ENCODE measurements around the gene BCAS4.

The BCAS4 gene

DNA sequence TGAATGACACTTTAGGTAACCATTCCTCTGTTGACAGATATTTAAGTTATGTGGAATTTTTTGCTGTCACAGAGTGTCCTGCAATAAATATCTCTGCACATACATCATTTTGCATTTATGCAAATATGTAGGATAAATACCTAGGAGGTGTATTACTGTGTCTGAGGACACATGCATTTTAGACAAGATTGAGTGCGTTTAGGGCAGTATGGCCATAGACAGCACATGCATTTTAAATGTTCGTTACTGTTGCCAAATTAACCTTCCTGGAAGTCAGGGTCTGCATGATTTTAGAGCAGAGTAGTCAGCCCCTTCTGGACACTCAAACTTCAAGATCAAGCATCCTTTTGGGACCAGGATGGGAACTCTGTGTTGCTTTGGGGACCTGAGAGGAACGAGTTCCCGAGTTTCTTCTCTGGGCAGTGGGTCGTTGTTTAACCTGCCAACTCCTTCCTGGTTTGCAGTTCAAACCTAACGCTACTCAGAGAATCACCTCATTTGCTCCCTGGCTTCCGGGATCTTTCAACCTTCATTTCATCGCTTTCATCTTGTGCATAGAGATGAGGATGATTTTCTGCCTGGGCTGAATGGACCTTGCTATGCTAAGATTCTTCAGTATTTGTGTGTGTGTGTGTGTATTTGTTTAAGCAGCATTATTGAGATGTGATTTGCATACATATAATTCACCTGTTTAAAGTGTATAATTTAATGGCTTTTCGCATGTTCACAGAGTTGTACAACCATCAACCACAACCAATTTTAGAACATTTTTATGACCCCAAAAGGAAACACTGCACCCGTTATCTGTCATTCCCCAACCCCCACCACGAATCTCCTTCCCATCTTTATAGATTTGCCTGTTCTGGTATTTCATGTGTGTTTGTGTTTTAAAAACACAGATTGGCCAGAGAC lies 9.8 kb downstream of the BCAS4 start:
- TF ChIP-seq, protein P1, sequence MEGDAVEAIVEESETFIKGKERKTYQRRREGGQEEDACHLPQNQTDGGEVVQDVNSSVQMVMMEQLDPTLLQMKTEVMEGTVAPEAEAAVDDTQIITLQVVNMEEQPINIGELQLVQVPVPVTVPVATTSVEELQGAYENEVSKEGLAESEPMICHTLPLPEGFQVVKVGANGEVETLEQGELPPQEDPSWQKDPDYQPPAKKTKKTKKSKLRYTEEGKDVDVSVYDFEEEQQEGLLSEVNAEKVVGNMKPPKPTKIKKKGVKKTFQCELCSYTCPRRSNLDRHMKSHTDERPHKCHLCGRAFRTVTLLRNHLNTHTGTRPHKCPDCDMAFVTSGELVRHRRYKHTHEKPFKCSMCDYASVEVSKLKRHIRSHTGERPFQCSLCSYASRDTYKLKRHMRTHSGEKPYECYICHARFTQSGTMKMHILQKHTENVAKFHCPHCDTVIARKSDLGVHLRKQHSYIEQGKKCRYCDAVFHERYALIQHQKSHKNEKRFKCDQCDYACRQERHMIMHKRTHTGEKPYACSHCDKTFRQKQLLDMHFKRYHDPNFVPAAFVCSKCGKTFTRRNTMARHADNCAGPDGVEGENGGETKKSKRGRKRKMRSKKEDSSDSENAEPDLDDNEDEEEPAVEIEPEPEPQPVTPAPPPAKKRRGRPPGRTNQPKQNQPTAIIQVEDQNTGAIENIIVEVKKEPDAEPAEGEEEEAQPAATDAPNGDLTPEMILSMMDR (conservative IDR thresholded peaks at IDR 0.05; ENCODE audit: low read depth, low read length), result no peak
- H3K4me3 ChIP-seq (ENCODE audit: low read depth, low read length), result no peak overlapping the region
- DNase-seq (ENCODE audit: low read depth), result no peak

DNA sequence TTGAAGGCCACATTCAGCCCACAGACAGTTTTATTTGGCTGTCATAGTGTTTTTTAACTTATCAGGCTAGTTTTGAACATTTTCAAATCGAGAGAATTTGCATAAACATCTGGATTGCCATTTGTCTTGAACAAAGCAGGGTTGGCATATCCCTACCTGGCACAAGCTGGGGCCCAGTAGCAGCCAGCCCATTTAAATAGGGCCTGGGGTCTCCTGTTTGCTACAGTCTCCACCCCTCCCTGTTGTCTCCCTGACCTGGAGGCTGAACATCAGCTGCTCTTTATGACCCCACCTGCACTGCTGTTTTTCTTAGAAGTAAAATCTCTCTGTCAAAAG lies 10.5 kb downstream of the BCAS4 start:
- no peak overlapping the region for H3K4me3 ChIP-seq (ENCODE audit: low read depth, low read length)
- DNase-seq (ENCODE audit: low read depth), result no peak
- TF ChIP-seq, protein P1 (conservative IDR thresholded peaks at IDR 0.05; ENCODE audit: low read depth, low read length), result no peak

DNA sequence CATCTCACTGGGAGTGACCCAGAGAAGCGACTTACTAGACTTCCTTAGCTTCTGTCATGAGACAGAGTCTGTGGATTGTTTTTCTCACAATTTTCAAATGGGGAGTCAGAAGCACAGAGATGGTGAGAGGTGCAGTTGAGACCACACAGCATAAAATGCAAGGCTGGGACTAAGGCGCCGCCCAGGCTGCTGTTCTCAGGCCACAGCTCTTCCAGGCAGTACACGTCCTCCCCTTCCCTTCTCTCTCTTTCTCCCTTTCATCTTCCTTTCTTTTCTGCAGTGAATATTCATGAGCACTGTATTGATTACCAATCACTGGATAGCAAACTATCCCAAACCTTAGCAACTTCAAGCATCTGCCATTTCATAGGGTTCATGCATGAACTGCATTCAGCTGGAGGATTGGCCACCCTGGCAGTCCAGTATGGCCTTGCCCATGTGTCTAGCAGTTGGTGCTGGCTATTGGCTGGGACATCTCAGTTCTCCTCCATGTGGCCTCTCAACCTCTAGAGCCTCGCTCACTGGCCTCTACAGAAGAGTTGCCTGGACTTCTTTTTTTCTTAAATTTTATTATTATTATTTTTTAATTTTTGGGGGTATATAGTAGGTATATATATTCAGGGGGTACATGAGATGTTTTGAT lies 11.4 kb downstream of the BCAS4 start:
- TF ChIP-seq, protein P1 (conservative IDR thresholded peaks at IDR 0.05; ENCODE audit: low read depth, low read length), result no peak
- DNase-seq (ENCODE audit: low read depth), result no peak
- H3K4me3 ChIP-seq (ENCODE audit: low read depth, low read length), result no peak overlapping the region

DNA sequence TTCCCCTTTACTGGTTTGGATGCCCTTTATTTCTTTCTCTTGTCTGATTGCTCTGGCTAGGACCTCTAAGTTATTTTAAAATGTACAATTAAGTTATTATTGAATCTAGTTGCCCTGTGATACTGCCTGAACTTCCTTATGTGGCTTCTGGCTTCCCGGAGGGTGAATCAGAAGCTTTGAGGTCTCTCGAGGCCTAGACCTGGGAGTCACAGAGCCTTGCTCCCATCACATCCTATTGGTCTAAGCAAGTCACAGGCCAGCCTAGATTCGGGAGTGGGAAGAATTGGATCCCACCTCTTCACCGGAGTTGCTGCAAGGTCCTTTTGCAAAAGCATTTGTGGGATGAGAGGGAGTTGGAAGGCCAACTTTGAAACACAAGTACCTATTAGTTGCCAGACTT lies 15.2 kb downstream of the BCAS4 start:
- no peak for DNase-seq (ENCODE audit: low read depth)
- TF ChIP-seq, protein P1 (conservative IDR thresholded peaks at IDR 0.05; ENCODE audit: low read depth, low read length), result no peak
- H3K4me3 ChIP-seq (ENCODE audit: low read depth, low read length), result no peak overlapping the region

DNA sequence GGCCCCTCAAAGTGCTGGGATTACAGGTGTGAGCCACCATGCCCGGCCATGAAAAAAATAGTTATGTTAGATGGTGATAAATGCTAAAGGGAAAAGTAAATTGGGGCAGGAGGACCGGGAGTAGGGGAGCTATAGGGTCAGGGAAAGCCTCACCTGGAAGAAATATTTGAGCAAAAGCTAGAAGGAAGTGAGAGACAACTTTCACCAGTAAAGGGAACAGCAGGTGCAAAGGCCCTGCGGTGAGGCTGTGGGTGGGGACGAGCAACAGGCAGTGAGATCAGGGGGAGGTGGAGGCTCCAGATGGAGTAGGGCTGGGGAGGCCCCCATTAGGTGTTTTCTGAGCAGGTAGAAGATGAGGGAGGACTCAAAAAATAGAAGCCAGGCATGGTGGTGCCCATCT lies 16.0 kb downstream of the BCAS4 start:
- no peak for DNase-seq (ENCODE audit: low read depth)
- H3K4me3 ChIP-seq (ENCODE audit: low read depth, low read length), result no peak overlapping the region
- TF ChIP-seq, protein P1 (conservative IDR thresholded peaks at IDR 0.05; ENCODE audit: low read depth, low read length), result no peak

DNA sequence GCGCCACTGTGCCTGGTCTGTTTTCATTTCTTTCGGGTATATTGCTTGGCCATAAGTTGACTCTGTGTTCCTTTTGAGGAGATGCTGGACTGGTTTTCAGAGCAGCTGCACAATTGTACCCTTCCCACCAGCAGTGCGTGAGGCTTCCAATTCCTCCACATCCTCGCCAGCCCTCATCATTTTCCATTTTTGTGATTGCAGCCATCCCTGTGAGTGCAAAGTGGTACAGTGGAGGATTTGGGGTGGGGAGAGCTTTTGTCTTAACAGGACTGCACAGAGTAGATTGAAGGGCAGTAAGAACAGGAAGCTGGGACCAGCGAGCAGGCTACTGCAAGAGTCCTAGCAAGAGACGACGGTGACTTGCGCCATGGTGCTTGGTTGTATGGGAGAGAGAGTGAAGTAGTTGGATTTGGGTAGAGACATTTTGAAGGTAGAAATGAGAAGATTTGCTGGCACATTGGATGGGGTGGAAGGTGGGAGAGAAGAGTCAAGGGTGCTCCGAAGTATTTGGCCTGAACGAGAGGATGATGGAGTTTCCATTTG lies 18.3 kb downstream of the BCAS4 start:
- DNase-seq (ENCODE audit: low read depth), result no peak
- no peak overlapping the region for H3K4me3 ChIP-seq (ENCODE audit: low read depth, low read length)
- TF ChIP-seq, protein P1 (conservative IDR thresholded peaks at IDR 0.05; ENCODE audit: low read depth, low read length), result no peak

All from choroid plexus epithelial cell (primary cell).